Mucosa of descending colon (tissue), 3 donors: Measurements from ENCODE around the gene SH3RF3. TPM values are rescaled to one million over a fixed set of nuclear protein-coding genes. Genes with fewer than 3 reads are reported as not detected.

Experiments
- ATAC-seq: fragments of 200-7000 bp; cut with Tn5 transposase; one replicate; pipeline ENCODE4 v1.9.1; 2020; ENCODE audit warnings: mild to moderate bottlenecking, moderate library complexity
- DNase-seq, 3 donors: peaks; one replicate each; pipeline ENCODE4 v3.0.0-alpha.2; 2020
- H3K36me3 ChIP-seq: fragments of 200-600 bp; one replicate; pipeline ENCODE4 v1.8.0; 2021; ENCODE audit warnings: low read depth, mild to moderate bottlenecking
- H3K4me1 ChIP-seq: fragments of 200-600 bp; one replicate; pipeline ENCODE4 v1.8.0; 2021; ENCODE audit warnings: low read depth, mild to moderate bottlenecking
- H3K4me3 ChIP-seq: fragments of 200-600 bp; one replicate; pipeline ENCODE4 v1.8.0; 2021; ENCODE audit warnings: mild to moderate bottlenecking
- H3K9me3 ChIP-seq: fragments of 200-600 bp; one replicate; pipeline ENCODE4 v1.8.0; 2021; ENCODE audit warnings: mild to moderate bottlenecking
- CTCF ChIP-seq: fragments of 200-600 bp; IDR thresholded peaks from one replicate; pipeline ENCODE4 v1.8.0; 2022; ENCODE audit warnings: antibody characterized with exemption, mild to moderate bottlenecking
- intact Hi-C, 2 donors: fragments of 100-400 bp; cut with DNase I in 1 of 2; cut with micrococcal nuclease in 1 of 2; formaldehyde crosslinking; loops; one replicate each; pipeline versions ENCODE4 v1.11.0 to v1.11.1; 2022; cut with DNase I, micrococcal nuclease
- total RNA-seq, 3 donors: library from RNA; stranded (reverse); fragmentation: NEBNext Ultra II Directional in 2 of 3; extraction: Animal tissue kit (Norgen Biotek cat#: 25700) in 2 of 3; gene quantifications; one replicate each; pipeline versions ENCODE4 v1.2.1 to v1.2.4, GENCODE V29; 2021 to 2023
- donor health status: DM: no; HTN: no; CAD: no; lungs with moderate emphysema.
- donor health status: DM: no; HTN: no; CAD: no.
- donor health status: DM: no; HTN: yes; CAD: no.

The SH3RF3 gene
- total RNA-seq, 3 donors from 2014 or later: 1.9 to 3.7 (median 3.0) TPM

DNA sequence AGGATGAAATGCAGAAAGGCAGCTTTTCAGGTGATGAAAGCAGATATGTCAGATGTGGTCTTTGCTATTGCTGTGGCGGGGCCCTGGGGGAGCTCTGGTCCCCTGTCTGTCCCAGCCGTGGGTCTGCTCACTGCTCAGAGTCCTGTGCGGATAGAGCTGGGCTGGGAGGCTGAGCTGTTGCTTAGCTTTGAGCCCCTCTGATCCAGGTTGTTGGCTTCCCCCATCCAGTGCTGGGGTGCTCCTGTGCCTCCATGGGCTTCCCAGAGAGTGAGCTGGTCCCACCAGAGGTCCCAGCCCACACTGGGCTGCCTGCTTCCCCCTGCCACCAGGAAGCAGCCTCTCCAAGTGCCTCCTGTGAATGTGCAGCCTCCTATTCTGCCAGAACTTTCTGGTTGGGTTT, 55.4 kb downstream of the SH3RF3 start:
- TF ChIP-seq CTCF: no peak
- DNase-seq (no peak), ATAC-seq (no peak)
- Histone ChIP-seq H3K4me1 (no peaks in the 10 kb centered on the region), H3K9me3 (no peaks in the 10 kb centered on the region), H3K36me3 (no peaks in the 10 kb centered on the region), H3K4me3 (no peak overlapping the region)
- intact Hi-C loops: no loop called here

- ATAC-seq: no peak
- Histone ChIP-seq H3K4me3 (no peak overlapping the region), H3K4me1 (no peaks in the 10 kb centered on the region), H3K9me3 (no peaks in the 10 kb centered on the region), H3K36me3 (no peaks in the 10 kb centered on the region)
- intact Hi-C loops: no loop called here
- DNase-seq: no peak
- no peak for TF ChIP-seq CTCF
Observed at GRCh38 chr2:109185338-109185737, 56.3 kb downstream of the SH3RF3 start.

- no peak for DNase-seq
Observed at GRCh38 chr2:109185821-109186570, 57.0 kb downstream of the SH3RF3 start.

DNA sequence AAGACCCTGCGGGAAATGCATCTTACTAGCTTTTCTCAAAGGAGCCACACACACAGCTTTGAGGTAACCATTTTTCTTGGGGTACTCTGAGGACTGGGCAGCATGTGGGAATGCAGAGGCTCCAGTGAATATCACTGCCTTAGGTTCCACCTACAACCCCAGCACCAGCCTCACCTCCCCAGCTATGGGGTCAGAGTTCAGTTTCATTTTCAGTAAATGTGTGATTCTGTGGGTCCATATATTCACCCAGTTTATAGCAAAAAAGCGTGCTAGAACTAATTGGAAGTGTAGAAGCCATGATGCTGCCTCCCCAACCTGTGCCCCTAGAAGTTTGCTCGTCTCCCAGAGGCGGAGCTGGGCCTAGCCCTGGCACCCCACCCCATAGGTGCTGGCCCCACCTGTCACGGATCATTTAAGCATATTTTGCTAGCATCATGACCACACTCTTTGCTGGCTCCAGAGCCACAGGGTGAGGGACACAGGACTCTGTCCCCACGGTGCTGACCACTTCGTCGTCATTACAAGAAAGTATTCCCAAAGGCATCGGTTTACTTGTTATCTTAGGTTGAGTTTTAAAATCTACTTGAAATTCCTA, 57.7 kb downstream of the SH3RF3 start:
- DNase-seq: no peak
- Histone ChIP-seq H3K4me3 (no peak overlapping the region), H3K9me3 (no peaks in the 10 kb centered on the region), H3K4me1 (no peaks in the 10 kb centered on the region), H3K36me3 (no peaks in the 10 kb centered on the region)
- ATAC-seq: no peak
- TF ChIP-seq CTCF: no peak
- intact Hi-C loops: no loop called here

More at GRCh38 chr2:109185821-109186570, 57.0 kb downstream of the SH3RF3 start:
- Histone ChIP-seq H3K4me3 (no peak overlapping the region), H3K9me3 (no peaks in the 10 kb centered on the region), H3K4me1 (no peaks in the 10 kb centered on the region), H3K36me3 (no peaks in the 10 kb centered on the region)
- peak; percentile 25 for ATAC-seq
- intact Hi-C loops: no loop called here
- no peak for TF ChIP-seq CTCF

DNA sequence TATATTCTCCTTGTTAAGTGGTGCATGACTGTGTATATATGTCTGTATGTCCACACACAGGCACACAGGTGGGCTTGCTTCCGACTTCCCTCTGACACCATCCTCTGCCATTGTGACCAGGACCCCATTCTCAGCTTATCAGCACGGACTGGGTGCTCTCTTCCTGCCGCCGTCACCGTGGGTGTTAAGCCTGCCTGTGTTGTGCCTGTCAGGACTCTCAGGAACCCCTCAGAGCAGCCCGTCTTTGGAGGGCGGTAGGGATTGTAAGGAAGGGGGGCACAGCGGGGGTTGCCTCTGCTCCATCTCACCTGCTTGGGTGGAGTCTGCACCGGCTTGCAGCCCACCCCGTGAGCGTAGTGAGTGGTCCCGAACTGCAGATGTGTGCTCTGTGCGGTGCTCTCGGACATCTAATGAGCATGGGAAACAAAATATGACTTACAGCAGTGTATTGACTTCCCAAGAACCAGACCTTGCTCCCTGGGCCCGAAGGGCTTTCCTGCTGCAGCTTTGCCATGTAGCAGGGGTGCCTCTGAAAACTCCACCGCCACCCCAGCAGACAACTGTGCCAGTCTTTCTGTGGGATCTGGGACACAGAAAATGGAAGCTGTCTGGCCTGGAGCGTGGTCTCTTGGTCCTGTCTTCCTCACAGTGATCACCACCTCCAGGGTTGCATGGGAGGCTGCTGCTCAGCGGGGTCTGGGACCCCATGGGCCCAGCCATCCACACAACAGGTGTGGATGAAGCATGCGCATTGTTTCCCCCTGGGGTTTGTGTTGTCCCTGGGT, 58.9 kb downstream of the SH3RF3 start:
- intact Hi-C loops: no loop called here
- H3K4me3 ChIP-seq: no peak overlapping the region
- ATAC-seq (no peak), DNase-seq (no peak)
- no peaks in the 10 kb centered on the region for H3K9me3 ChIP-seq
- H3K4me1 ChIP-seq: no peaks in the 10 kb centered on the region
- H3K36me3 ChIP-seq: no peaks in the 10 kb centered on the region
- no peak for TF ChIP-seq CTCF
